NOMO-1 treated with DMSO at 0.1 percent for 48 hours (cell line): ENCODE data around the gene TREM1.
"Not testable (repeated sequence)": the region's sequence is repeated elsewhere in the genome, so short reads cannot be mapped to it uniquely, and the experiment has no call there.

Experiments used
- DNase-seq: peaks from one replicate; lab custom pipeline; 2025; ENCODE audit not compliant: unreplicated experiment; lab: John Stamatoyannopoulos, UW

The TREM1 gene

DNA sequence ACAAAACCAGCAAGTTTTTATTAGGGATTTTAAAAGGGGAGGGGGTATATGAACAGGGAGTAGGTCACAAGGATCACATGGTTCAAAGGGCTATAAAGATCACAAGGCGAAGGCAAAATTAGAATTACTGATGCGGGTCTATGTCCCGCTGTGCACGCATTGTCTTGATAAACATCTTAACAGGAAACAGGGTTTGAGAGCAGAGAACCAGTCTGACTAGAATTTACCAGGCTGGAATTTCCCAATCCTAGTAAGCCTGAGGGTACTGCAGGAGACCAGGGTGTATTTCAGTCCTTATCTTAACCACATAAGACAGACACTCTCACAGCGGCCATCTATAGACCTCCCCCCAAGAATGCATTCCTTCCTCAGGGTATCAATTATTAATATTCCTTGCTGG lies 10.8 kb upstream of the TREM1 start:
- DNase-seq: not testable (repeated sequence)

DNA sequence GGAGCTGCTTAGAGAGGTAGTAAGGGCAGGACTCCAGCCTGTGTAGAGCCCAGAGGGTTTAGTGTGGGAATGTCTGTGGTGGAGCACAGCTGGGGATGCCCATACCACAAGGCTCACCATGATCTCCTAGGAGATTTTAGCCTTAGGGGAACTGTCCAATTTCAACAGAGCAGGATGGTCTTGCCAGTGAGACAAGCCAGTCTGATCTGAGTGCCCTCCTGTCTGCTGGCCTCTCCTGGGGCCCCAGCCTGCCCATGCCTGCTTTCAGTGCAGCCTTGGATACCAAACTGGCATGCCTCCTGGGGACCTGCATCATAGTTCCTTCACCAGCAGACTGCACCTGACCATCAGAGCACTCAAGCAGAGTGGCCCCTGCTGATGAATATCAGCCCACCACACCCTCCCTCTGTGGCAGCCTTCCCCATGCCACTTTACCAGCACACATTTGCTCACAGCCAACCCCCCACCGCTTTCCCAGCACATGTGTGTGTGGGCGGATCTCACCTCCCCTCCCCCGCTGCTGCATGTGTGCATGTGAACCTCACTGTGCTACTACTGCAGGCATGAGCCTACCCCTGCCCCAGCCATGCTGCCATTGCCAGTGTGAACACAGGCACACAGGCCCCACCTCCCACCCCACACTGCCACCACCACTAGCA lies 7.9 kb upstream of the TREM1 start:
- no peak for DNase-seq

DNA sequence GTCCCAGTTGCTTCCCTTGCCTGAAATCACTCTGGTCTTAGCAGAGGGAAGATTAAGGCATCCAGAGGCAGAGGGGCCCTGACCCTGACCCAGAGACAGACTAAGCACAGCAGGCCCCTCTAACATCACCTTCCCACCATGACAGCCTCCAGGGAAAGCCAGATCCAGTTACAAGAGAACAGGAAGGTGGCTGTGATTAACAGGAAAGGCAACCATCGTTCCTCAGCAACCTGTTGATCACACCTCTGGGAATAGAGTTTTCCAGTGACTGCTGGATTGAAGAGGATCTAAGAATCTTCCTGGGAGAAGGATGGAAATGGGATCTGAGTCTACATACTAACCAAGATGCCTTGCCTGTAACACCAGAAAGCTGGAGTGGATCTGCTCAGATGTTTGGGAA lies 5.2 kb upstream of the TREM1 start:
- DNase-seq: no peak

DNA sequence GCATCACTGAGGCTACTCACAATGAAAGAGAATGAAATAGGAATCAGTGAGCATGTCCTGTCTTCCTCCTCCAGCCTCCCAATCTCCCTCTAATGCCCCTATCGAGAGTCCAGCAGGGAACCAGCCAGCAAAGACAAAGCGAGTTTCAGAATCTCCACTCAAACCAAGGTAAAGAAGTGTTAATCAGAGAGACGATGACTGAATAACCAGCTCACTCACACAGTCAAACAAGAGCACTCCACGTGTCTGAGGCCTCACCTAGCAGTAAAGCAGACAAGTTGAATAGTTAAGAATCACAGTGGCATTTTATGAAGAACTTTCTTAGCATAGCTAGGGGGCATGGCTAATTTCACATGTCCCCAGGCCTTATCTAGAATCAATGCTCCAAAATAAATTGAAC lies 3.3 kb upstream of the TREM1 start:
- DNase-seq: no peak

DNA sequence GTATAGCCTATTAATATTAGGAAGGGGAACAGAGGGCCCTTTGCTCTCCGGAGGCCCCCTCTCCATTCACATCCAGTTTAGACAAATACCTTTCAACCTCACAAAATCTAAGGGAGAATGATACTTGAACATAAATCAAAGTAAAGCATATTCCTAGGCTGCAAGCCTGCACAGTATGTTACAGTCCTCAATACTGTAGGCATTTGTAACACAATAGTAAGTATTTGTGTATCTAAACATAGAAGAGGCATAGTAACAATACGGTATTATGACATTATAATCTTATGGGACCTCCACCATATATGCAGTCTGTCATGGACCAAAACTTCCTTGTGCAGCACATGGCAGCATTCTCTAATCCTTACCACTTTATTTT lies 2.3 kb upstream of the TREM1 start:
- no peak for DNase-seq

DNA sequence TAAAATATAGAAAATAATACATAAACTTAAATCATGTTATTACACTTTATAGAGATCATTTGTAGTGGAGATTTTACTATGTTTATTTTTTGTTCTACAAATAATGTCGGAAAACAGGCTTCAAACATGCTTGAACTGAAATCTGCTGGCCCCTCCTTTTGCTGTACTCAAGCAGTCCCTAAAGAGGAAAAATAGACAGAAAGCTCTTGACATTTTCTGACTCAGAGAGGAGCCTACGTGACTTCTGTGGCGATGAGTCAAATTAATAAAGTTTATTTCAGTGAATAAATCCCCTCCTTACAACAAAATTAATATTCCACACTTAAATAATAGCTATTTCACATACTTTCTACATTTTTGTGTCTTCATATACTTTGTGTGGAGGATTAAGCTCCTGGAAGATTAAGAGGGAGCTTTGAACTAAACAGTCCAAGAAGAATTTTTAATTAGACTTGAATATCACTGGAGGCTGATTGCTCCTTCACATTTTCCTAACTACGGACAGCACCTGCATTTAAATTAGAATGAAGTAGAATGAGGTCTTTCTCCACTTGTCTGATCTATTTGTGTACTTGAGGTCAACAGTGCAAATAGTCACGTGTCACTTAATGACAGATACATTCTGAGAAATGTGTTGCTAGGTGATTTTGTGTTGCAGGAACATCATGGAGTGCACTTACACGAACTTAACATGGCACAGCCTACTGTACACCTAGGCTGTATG lies 1.7 kb upstream of the TREM1 start:
- no peak for DNase-seq

DNA sequence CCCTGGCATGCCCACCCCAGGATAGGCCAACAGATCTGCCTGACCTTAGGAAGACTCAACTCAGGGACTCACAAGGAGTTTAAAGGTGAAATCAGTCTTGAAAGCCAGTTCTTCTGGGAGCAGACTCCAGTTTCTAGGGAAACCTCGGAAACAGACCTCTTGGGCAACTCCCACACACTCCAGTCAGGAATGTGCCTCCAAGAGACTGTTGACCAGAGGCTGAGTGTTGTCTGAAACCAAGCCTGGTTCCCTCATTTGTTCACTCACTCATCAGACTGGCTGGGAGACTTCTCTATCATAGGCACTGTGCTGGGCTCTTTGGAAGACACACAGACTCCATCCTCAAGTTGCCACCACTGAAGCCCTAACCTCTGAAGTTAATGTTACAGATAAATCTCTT lies 1.8 kb downstream of the TREM1 start:
- no peak for DNase-seq

DNA sequence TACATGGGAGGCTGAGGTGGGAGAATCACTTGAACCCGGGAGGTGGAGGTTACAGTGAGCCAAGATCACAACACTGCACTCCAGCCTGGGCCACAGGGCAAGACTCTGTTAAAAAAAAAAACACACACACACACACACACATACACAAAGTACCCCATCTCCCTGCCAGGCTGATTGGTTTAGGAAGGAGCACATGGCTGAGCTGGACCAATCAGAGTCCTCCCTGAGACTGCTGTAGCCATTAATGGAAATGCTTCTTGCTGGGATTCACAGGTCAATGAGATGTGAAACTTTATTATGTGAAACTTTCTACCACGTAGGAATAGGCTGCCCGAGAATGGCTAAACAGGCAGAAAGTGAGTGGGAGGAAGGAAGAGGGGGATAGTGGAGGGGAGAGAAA lies 2.9 kb downstream of the TREM1 start:
- DNase-seq: no peak

DNA sequence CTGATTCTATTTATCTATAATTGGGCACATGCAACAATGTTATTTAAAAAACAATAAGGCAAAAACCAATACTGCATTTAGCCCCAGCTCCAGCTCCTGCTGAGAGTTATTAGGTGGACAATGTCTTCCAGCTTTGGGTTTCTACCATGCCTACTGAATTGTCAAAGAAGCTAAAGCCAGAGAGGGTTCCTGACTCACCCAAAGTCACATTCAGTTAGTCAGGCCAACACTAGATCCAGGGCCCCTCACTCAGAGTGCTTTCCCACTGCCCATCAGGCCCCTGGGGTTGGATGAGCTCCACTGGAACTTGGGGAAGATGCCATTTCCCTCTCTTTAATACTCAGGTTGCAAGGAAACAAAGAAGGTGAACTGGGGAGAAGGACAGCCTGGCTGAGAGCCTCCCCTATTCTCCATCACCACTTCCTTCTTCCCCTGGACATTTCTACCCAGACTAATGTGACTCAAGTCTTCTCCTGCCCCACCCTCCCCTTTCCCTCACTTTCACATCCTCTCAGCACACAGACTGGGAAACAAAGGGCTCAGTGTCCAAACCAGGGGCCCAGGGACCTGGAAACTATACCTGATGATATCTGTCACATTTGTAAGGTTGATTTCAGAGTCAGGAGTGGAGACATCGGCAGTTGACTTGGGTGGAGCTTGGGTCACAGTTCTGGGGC lies 6.0 kb downstream of the TREM1 start:
- DNase-seq: peak; percentile 62

DNA sequence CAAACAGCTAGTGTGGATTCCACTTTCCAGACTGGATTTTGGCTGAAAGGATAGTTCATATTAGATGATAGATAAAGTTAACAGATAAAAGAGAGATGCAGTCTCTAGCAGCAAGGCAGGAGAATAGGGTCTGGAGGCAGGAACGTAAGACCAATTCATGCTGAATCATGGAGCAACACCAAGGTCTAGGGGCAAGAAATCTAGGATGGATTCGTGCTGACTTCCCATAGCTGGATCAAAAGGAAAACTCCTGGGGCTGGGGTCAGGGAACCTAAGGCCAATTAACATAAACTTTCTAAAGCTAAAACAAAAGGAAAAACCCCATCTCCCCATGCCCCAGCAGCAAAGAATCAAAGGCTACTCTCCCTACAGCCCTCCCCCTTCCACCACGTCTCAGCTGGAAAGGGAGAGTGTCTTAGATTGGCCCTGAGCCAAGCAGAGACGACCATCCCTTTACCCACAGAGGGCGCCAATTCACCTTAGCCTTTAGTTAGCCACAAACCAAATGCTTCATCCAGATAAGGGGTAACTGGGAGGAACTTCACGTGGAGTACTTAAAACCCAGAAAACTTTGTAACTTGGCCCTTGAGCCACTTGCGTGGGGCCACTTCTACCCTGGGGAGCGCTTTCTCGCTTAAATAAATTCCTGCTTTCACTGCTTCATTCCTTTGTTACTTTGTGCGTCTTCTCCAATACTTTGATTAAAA lies 7.6 kb downstream of the TREM1 start:
- DNase-seq: peak; percentile 73

DNA sequence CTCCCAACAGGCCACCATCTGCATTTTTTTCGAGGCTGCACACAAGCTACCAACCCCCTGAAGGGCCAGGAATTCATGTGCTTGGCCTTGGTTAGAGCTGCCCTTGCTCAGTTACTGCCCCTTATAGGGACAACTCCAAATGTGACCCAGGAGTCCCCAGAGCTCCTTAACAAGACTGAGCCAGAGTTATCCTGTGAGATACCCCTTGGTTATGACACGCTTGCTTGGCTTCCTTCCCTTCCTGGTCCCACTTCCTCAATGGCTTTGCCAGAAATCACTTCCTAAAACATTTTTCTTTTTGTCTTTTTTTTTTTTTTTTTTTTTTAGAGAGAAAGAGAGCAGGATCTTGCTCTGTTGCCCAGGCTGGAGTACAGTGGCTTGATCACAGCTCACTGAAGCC lies 8.9 kb downstream of the TREM1 start:
- peak; percentile 9 for DNase-seq

DNA sequence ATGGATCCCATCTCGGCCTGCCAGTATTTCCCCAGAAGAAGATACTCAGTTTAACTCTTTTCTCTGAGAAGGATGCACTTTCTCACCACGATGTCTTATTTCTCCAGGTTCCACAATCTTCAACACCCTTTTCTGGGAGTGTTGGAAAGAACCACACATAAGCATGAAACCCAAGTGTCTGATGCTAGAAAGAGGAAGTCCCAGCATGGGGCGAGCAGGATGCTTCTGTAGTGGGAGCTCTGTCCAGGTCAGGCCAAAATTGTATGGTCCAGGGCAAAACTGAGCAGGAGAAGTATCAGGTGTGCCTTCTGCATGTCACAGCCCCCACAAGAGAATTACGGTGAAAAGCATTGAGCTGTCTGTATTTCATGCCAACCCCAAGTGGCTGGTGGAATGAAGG lies 11.0 kb downstream of the TREM1 start:
- DNase-seq: no peak

DNA sequence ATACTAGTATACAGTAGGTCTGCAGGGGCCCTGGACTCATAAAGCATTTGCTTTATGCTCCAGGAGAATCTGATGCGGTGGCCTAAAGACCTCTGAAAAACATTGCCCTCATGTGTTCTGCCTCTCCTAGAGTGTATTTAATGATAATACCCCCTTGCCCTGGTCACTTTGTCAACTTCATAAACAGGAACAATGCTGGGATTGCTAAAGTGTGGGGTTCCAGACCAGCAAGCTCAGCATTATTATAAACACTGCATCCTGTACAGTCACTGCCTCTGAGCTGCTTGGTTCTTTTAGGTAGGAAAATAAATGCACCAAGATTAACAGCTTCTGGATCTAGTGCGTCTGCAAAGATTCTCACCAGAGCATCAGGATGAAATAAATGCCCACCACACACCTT lies 12.2 kb downstream of the TREM1 start:
- no peak for DNase-seq

DNA sequence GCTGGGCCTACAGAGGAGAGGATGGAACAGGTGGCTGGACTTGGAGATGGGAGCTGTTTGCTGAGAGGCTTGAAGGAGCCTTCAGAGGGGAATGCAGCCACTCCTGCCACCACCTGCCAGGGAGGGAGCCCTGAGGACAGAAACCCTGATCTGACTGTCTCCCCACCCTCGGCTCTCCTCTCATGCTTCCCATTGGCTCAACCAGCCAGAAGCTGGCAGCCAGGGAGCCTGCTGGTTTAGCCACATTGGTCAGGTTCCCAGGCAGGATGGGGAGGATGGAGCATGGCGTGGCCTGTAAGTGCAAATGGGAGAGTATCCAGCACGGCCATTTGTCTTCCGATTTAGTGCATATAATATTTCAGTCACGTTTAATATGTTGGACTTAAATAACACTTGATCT lies 12.8 kb downstream of the TREM1 start:
- no peak for DNase-seq

DNA sequence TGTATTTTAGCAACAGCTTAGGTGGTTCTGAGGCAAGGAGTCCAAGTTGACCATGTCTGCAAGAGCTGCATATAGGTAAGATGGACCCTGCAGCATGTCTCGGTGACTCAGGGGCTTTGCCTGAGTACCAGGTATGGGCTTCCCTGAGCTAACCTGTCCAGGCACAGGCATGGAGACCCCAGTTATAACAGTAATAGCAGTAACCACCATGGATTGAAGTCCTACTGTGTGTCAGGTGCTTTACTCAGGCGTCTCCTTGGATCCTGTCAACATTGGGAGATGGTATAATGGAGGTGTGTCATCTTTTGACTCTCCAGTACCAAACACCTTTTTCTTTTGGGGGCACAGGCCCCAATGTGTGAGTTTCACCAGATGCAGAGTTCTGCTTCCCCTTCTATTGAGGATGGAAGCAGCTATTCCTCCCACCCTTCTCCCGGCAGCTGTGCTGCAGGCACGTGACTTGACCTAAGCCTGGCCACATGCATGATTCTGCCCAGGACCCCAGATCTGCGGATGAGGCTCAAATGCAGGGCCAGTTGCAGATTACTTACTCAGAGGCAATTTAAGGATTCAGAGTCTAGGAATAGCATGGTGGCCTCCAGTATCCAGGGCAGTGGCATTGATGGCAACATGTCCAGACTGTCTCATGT lies 13.8 kb downstream of the TREM1 start:
- DNase-seq: no peak

DNA sequence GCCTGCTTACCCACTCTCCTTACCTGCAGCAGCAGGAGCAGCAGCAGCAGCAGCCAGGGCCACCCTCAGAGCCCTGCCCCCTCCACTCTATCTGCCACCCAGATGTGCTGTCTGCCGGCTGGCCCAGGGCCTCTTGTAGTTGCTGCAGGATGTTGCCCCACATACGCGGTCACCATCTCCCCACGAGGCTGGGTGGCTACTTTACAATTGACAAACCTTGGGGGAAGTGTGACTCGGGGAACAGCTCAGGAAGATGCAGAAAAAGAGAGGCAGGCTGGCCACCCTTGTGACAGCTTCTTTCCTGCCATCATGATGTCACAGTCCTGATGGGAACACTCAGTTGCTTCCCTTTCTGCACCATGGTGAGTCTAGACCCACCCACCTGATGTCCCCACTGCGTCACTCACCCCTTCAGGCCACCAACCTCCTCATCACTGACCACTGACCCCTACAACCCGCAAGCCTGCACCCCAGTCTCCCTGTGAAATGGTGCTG lies 14.5 kb downstream of the TREM1 start:
- DNase-seq: peak; percentile 93

DNA sequence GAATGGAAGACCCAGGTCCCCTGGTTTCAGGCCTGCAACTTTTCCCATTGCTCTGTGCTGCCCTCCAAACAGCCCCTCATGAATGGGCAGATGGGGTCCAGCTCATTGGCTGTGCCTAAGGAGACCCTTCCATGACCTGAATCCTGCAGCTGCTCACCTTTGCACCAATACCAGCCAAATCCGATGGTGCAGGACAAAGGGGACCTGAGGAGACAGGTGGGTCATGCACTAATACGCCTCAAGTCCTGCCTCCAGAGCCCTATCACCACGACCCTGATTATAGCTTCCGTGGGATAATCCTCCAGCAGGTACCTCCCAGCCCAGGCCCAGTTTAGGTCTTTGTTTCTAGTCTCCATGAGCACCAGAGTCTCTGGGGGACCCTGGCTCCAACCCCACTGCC lies 16.8 kb downstream of the TREM1 start:
- DNase-seq: no peak

DNA sequence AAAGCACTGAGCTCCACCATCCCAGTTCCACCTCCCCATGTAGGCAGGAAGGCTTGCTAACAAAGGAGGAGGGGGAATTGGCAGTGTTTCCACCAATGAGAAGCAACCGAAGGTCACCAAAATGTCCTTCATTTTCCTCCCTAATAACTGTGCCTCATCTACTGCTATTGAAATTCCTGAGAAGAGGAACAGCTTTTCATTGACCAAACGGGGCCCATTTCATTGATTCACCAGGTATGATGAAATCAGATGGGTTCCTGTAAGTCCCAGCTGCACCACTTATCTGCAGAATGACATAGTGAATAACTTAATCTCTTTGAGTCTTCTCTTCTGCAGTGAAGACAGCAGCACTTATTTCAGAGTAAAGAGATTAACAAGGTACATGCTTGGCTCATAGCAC lies 17.3 kb downstream of the TREM1 start:
- peak; percentile 15 for DNase-seq

DNA sequence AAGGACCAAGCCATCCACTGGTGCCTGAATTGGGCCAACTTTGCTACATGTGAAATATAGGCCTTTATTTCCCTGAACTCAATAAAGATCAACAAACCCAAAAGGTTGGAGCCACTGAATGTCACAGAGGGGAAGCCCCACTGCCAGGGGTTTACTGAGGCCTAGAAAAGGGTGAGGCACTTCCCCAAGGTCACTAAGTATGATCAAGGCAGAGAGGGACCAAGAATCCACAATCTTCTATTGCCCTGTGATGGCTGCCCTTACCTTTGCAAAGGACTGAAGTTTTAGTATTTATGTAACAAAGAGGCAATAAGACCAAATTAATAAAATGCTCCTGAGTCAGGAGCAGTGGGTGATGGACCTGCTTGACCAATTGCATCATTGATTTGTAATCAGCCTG lies 18.0 kb downstream of the TREM1 start:
- no peak for DNase-seq

DNA sequence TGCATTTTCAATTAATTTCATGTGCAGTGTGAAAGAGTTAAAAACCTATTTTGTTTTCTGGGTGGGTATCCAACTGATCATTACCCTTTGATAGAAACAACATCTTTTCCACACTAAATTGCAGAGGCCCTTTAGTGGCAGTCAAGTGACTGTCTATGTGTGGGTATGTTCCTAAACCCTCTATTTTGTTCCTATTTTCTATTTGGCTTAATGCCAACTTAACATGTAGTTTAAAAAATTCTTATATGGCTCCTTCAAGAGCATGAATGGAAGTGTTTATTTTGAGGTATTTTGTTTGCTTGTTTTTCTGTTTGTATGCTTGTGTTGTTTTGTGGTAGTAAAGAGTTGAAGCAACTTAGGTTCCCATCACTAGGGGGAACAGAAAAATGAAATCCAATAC lies 19.9 kb downstream of the TREM1 start:
- DNase-seq: no peak

DNA sequence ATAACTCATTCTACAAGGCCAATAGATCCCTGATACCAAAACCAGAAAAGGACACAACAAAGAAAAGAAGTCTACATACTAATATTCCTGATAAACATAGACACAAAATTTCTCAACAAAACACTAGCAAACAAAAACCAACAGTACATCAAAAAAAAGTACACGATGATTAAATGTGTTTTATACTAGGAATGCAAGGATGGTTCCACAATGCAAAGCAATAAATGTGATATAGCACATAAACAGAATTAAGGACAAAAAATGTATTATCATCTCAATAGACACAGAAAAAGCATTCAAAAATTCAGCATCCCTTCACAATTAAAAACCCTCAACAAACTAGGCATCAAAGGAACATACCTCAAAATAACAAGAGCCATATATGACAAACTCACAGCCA lies 23.2 kb downstream of the TREM1 start:
- no peak for DNase-seq
